Lung (tissue), 12 donors: ENCODE data around the gene LYPD6B. TPM values are rescaled to one million over a fixed set of nuclear protein-coding genes. Genes with fewer than 3 reads are reported as not detected.

Experiments used
- ATAC-seq: fragments of 200-7000 bp; cut with Tn5 transposase; one replicate; pipeline ENCODE4 v1.9.1; 2020; ENCODE audit warnings: moderate number of reproducible peaks; ENCODE audit not compliant: insufficient read depth, low FRiP score
- DNase-seq, 3 donors: peaks; one replicate each; pipeline ENCODE4 v3.0.0-alpha.2; 2013 to 2017
- H3K27ac ChIP-seq, 2 donors: one replicate each; pipeline ENCODE4 v1.5.1; 2013; ENCODE audit warnings: mild to moderate bottlenecking in 2 of 2, moderate library complexity in 2 of 2, control low read depth in 1 of 2, inconsistent platforms in 1 of 2, low read depth in 1 of 2, low read length in 1 of 2
- H3K27me3 ChIP-seq, 3 donors: one replicate each; pipeline ENCODE4 v1.5.1; 2013; ENCODE audit warnings: low read length in 2 of 3; ENCODE audit not compliant: control insufficient read depth in 3 of 3, insufficient read depth in 3 of 3
- H3K36me3 ChIP-seq, 4 donors: one replicate each; pipeline ENCODE4 v1.5.1; 2013; ENCODE audit warnings: low read length in 4 of 4, mild to moderate bottlenecking in 1 of 4, moderate library complexity in 1 of 4; ENCODE audit not compliant: control insufficient read depth in 4 of 4, insufficient read depth in 4 of 4
- H3K4me1 ChIP-seq, 5 donors: one replicate each; pipeline ENCODE4 v1.5.1; 2013; ENCODE audit warnings: low read length in 5 of 5, mild to moderate bottlenecking in 2 of 5, moderate library complexity in 1 of 5; ENCODE audit not compliant: control insufficient read depth in 5 of 5, insufficient read depth in 5 of 5
- H3K4me3 ChIP-seq: one replicate; pipeline ENCODE4 v1.5.1; 2013; ENCODE audit warnings: mild to moderate bottlenecking, control low read depth, moderate library complexity
- H3K9ac ChIP-seq, 2 donors: one replicate each; pipeline ENCODE4 v1.5.1; 2013; ENCODE audit warnings: low read length in 2 of 2, control low read depth in 1 of 2; ENCODE audit not compliant: insufficient read depth in 1 of 2
- H3K9me3 ChIP-seq, 4 donors: one replicate each; pipeline ENCODE4 v1.5.1; 2013; ENCODE audit warnings: low read length in 3 of 4, mild to moderate bottlenecking in 1 of 4, moderate library complexity in 1 of 4; ENCODE audit not compliant: control insufficient read depth in 4 of 4, insufficient read depth in 3 of 4
- CTCF ChIP-seq: IDR thresholded peaks from 2 replicates; pipeline ENCODE4 v1.5.1; 2012; ENCODE audit warnings: mild to moderate bottlenecking; ENCODE audit errors: control extremely low read depth, extremely low read depth
- WGBS, 2 donors: extraction: QIAGEN DNeasy Blood & Tissue Kit; methylation state at CpG; one replicate each; pipeline ENCODE4 v1.1.7; 2013; 5-methylcytosine and 5-hydroxymethylcytosine counted together
- polyA plus RNA-seq, 2 donors: library from polyadenylated mRNA; stranded (reverse); fragments of 200-250 nt; gene quantifications; one replicate each; pipeline ENCODE4 v1.2.1, GENCODE V29; 2013
- total RNA-seq, 2 donors: library from RNA; depleted of rRNA in 1 of 2; stranded (reverse); fragments of >200 nt in 1 of 2; gene quantifications; one replicate each; pipeline ENCODE4 v1.2.1, GENCODE V29; 2014 to 2021
- donor health status: control.
- donor health status: control.
- donor health status: Bipolar disorder and iron deficiency.
- donor health status: healthy.
- donor health status: DM: yes; HTN: yes; CAD: no.

Gene LYPD6B
- total and polyA plus RNA-seq, 4 donors: 2.5 to 12.4 (median 3.4) TPM

- no peak for DNase-seq
- 69 to 79% methylated on average over 1 of the region's 1 CpG for WGBS, 2 donors
- no peak overlapping the region for H3K27ac ChIP-seq
- no peak for TF ChIP-seq CTCF
- no peak overlapping the region for H3K9ac ChIP-seq
- no peak overlapping the region for H3K4me3 ChIP-seq
- no peak for ATAC-seq
- H3K9me3 ChIP-seq: no peaks in the 10 kb centered on the region
- peaks cover 0 to 3% (median 0%) of the 10 kb centered on the region in 5 donors for H3K4me1 ChIP-seq
- no peaks in the 10 kb centered on the region for H3K36me3 ChIP-seq
- H3K27me3 ChIP-seq: no peaks in the 10 kb centered on the region
Observed at GRCh38 chr2:149143734-149144133, 105.2 kb downstream of the LYPD6B start.

DNA sequence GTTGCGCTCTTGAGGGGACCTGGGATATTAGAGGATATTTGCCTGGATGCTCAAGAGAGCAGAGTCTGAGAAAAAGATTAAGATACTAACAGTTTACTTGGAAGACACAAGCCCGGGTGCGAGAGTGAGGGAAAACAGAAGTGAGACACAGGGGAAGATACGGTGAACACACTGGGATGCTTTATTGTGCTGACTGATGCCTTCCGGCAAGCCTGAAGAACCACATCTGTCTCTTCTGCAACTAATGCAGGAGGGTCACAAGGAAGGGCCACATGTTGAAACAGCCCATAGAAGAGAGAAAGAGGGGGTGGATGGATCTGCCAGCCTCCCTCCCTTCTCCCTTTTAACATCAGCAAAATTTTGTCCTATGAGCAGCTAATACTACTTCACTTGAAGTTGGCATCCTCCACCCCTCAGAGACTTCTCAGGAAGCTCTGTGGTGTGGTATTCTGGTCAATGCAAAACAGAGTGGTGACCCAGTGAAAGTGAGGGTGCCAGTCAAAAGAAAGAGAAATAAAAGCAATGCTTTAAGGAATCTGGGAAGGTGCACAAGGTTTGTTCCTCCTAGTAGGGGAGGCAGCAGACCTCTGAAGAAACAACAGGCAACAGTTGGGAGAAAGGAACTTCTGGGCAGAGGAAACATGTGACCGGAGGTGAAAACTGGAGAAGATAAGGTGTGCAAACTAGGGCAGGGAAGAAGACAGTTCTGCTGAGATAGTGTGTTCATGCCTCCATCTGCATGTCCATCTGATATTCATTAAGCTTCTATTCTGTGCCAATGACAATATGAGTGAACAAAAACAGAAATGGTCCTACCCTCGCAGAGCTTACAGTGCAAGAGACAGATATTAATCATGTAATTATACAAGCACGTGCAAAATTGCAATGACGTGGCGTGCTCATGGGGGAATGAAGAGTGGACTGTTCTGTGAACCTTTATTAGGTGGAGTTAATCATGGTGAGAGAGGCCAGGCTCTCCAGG is 107.1 kb downstream of the LYPD6B start:
- no peak for TF ChIP-seq CTCF
- H3K36me3 ChIP-seq: peaks cover 0 to 5% (median 0%) of the 10 kb centered on the region in 4 donors
- ATAC-seq: no peak

GRCh38 chr2:149146876-149147275 is 108.4 kb downstream of the LYPD6B start:
- no peak overlapping the region for H3K4me3 ChIP-seq
- DNase-seq (no peak), ATAC-seq (no peak)
- H3K27ac ChIP-seq: no peak overlapping the region
- 90 to 93% methylated on average over 8 of the region's 8 CpGs for WGBS, 2 donors
- peaks cover 0 to 5% (median 0%) of the 10 kb centered on the region in 4 donors for H3K36me3 ChIP-seq
- no peak overlapping the region for H3K9ac ChIP-seq
- H3K27me3 ChIP-seq: peaks cover 0 to 2% (median 0%) of the 10 kb centered on the region in 3 donors
- TF ChIP-seq CTCF: no peak
- H3K4me1 ChIP-seq: no peaks in the 10 kb centered on the region
- peaks cover 0 to 3% (median 0%) of the 10 kb centered on the region in 4 donors for H3K9me3 ChIP-seq

More for the DNA sequence above, 107.1 kb downstream of the LYPD6B start:
- Histone ChIP-seq H3K27me3 (peaks cover 0 to 2% (median 0%) of the 10 kb centered on the region in 3 donors), H3K4me1 (no peaks in the 10 kb centered on the region), H3K9ac (no peak overlapping the region), H3K4me3 (no peak overlapping the region), H3K9me3 (peaks cover 0 to 3% (median 0%) of the 10 kb centered on the region in 4 donors), H3K27ac (no peak overlapping the region)
- whole genome bisulfite sequencing, 2 donors: 71 to 74% methylated on average over 10 of the region's 10 CpGs
- peak in 1 of 3 donors; percentile 38 for DNase-seq
